Left ventricle myocardium inferior (tissue), 1 donor: ENCODE results near the gene CYP4A22. TPM values are rescaled to one million over a fixed set of nuclear protein-coding genes. Genes with fewer than 3 reads are reported as not detected.

ENCODE experiments used
- DNase-seq: peaks from one replicate; pipeline ENCODE4 v3.0.0-alpha.2; 2020
- H3K27ac ChIP-seq: fragments of 200-600 bp; replicated peaks from 2 replicates; pipeline ENCODE4 v1.8.0; 2021
- H3K27me3 ChIP-seq: fragments of 200-600 bp; 2 replicates; pipeline ENCODE4 v1.8.0; 2021; ENCODE audit warnings: low read depth
- H3K36me3 ChIP-seq: fragments of 200-600 bp; 2 replicates; pipeline ENCODE4 v1.8.0; 2021
- H3K4me1 ChIP-seq: fragments of 200-600 bp; 2 replicates; pipeline ENCODE4 v1.8.0; 2021
- H3K4me3 ChIP-seq: fragments of 200-600 bp; 2 replicates; pipeline ENCODE4 v1.8.0; 2021; ENCODE audit warnings: mild to moderate bottlenecking, moderate library complexity
- H3K9me3 ChIP-seq: fragments of 200-600 bp; replicated peaks from 2 replicates; pipeline ENCODE4 v1.8.0; 2021
- intact Hi-C: fragments of 100-400 bp; cut with micrococcal nuclease; formaldehyde crosslinking; loops from one replicate; pipeline ENCODE4 v1.11.0; 2022
- total RNA-seq: library from RNA; stranded (reverse); fragmentation: NEBNext Ultra II Directional; extraction: Animal tissue kit (Norgen Biotek cat#: 25700); gene quantifications from one replicate; pipeline ENCODE4 v1.2.1, GENCODE V29; 2021
- TF ChIP-seq, protein P1 (sequence below): fragments of 200-600 bp; IDR thresholded peaks from 2 replicates; pipeline ENCODE4 v1.8.0; 2021; ENCODE audit warnings: antibody characterized with exemption, mild to moderate bottlenecking, borderline replicate concordance
- donor health status: DM: no; HTN: yes; CAD: no; lungs with severe emphysema.

The CYP4A22 gene
- total RNA-seq, 1 donor from 2014 or later: not detected

DNA sequence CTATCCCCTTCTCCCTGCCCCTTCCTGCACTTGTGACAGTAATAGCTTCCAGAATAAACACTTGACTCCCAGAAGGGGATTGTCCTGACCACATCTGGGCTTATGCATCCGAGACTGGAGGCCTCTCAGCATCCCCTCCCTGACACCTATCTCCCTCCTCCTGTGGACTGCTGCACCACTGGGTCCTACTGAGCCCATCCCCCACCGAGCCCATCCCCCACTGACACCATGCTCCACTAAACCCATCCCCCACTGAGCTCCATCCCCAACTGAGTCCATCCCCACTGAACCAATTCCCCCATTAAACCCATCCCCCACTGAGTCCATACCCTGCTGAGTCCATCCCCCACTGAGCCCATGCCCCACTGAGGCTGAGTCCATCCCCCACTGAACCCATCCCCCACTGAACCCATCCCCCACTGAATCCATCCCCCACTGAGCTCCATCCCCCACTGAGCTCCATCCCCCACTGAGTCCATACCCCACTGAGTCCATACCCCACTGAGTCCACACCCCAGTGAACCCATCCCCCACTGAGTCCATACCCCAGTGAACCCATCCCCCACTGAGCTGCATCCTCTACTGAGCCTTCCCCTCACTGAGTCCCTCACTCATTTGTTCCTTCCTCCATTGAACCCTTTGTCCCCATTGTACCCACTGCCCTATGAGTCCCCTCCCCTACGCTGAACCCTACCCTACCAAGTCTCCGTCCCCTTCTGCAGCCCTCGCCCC is 47.0 kb downstream of the CYP4A22 start:
- Histone ChIP-seq H3K4me3 (no peak overlapping the region), H3K4me1 (peaks cover 15% of the 10 kb centered on the region), H3K36me3 (no peaks in the 10 kb centered on the region), H3K9me3 (no peaks in the 10 kb centered on the region), H3K27ac (no peak overlapping the region), H3K27me3 (peaks cover 39% of the 10 kb centered on the region)
- TF ChIP-seq, protein P1, sequence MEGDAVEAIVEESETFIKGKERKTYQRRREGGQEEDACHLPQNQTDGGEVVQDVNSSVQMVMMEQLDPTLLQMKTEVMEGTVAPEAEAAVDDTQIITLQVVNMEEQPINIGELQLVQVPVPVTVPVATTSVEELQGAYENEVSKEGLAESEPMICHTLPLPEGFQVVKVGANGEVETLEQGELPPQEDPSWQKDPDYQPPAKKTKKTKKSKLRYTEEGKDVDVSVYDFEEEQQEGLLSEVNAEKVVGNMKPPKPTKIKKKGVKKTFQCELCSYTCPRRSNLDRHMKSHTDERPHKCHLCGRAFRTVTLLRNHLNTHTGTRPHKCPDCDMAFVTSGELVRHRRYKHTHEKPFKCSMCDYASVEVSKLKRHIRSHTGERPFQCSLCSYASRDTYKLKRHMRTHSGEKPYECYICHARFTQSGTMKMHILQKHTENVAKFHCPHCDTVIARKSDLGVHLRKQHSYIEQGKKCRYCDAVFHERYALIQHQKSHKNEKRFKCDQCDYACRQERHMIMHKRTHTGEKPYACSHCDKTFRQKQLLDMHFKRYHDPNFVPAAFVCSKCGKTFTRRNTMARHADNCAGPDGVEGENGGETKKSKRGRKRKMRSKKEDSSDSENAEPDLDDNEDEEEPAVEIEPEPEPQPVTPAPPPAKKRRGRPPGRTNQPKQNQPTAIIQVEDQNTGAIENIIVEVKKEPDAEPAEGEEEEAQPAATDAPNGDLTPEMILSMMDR: no peak
- DNase-seq: no peak
- intact Hi-C loops: no loop called here

DNA sequence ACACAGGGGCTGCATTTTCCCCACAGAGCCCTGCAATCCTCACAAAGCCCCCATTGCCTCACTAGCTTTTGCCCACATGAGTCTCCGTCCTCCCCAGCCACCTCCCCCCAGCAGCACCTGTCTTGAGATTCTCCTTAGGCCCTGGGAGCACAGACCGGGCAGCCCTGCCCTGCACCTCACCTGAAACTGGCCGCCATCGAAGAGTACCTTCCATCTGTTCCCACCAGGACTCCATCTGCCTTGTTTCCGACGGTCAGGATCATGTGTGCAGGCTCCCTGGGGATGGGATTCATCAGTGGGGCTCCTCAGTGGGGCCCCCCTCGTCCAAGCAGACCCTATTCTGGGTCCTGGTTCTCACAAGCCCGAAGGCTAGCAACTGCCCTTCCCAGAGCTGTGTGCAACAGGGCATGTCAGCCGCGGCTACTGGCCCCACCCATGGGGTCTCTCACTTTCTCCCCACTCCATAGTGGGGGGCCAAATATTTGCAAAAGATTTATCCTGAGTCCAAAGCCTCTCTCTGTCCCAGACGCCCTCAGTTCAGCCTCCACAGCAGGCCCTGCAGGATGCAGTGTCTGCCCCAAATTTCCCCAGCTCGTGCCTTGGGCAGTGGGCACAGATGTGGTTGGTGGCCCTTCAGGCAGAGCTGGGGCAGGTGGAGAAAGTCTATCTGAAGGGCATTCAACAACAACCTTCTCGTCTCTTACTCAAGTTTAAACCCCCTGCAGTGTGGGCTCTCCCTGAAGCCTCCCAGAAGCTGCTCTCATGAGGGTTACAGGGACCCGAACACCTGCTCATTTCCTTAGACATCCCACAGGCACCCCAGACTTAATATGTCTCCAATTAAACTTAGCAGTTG is 47.8 kb downstream of the CYP4A22 start:
- TF ChIP-seq, protein P1: no peak
- Histone ChIP-seq H3K9me3 (no peaks in the 10 kb centered on the region), H3K27me3 (peaks cover 39% of the 10 kb centered on the region), H3K4me1 (peaks cover 12% of the 10 kb centered on the region), H3K4me3 (no peak overlapping the region), H3K27ac (no peak overlapping the region), H3K36me3 (no peaks in the 10 kb centered on the region)
- no peak for DNase-seq
- intact Hi-C loops: no loop called here

GRCh38 chr1:47186267-47187185 is 49.3 kb downstream of the CYP4A22 start:
- Histone ChIP-seq H3K4me1 (peaks cover 13% of the 10 kb centered on the region), H3K27ac (no peak overlapping the region), H3K4me3 (no peak overlapping the region), H3K27me3 (peaks cover 25% of the 10 kb centered on the region), H3K9me3 (no peaks in the 10 kb centered on the region), H3K36me3 (no peaks in the 10 kb centered on the region)
- intact Hi-C loops: no loop called here
- no peak for DNase-seq
- TF ChIP-seq, protein P1: no peak

- Histone ChIP-seq H3K27me3 (peaks cover 17% of the 10 kb centered on the region), H3K36me3 (no peaks in the 10 kb centered on the region), H3K27ac (no peak overlapping the region), H3K9me3 (no peaks in the 10 kb centered on the region), H3K4me1 (peaks cover 13% of the 10 kb centered on the region), H3K4me3 (no peak overlapping the region)
- TF ChIP-seq, protein P1: no peak
- no peak for DNase-seq
- intact Hi-C loops: no loop called here
Measured at GRCh38 chr1:47187231-47187925, 50.1 kb downstream of the CYP4A22 start.

- TF ChIP-seq, protein P1: no peak
- Histone ChIP-seq H3K4me3 (no peak overlapping the region), H3K4me1 (peaks cover 18% of the 10 kb centered on the region), H3K27me3 (peaks cover 12% of the 10 kb centered on the region), H3K36me3 (no peaks in the 10 kb centered on the region), H3K9me3 (no peaks in the 10 kb centered on the region), H3K27ac (no peak overlapping the region)
- intact Hi-C loops: no loop called here
- no peak for DNase-seq
Measured at GRCh38 chr1:47187926-47188250, 50.6 kb downstream of the CYP4A22 start.
